ENCODE results near the gene NAALADL1.

Gene NAALADL1

DNA sequence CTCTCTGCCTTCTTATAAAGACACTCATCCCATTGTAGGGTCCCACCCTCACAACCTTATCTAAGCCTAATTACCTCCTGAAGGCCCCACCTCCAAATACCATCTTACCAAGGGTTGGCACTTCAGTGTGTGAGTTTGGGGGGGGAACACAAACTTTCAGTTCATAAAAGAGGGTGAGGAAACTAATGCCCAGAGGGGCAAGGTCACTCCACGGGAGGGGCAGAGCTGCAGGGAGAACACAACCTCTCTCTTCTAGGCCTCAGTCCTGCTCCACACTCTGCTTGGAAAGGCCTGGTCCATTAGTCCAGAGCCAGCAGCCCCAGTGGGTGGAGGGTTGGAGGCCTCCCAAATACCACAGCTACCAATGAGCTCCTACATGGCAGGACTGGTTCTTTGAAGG, 58.9 kb downstream of the NAALADL1 start:
- no peak overlapping the region for H3K27ac Mint-ChIP-seq
- no peaks in the 10 kb centered on the region for H3K27me3 Mint-ChIP-seq
- no peak overlapping the region for H3K4me3 Mint-ChIP-seq
- H3K9me3 Mint-ChIP-seq, result no peaks in the 10 kb centered on the region
- ATAC-seq (ENCODE audit: low read depth) (no peak), DNase-seq (ENCODE audit: low spot score in 2 of 2) (no peak)
- H3K4me1 Mint-ChIP-seq, result peaks cover 16% of the 10 kb centered on the region
- H3K36me3 Mint-ChIP-seq, result no peaks in the 10 kb centered on the region

GRCh38 chr11:64998690-64999431, 59.5 kb downstream of the NAALADL1 start:
- DNase-seq (ENCODE audit: low spot score in 2 of 2) (no peak), ATAC-seq (ENCODE audit: low read depth) (no peak)
- H3K9me3 Mint-ChIP-seq, result no peaks in the 10 kb centered on the region
- peaks cover 1% of the 10 kb centered on the region for H3K36me3 Mint-ChIP-seq
- no peaks in the 10 kb centered on the region for H3K27me3 Mint-ChIP-seq
- H3K4me1 Mint-ChIP-seq, result peaks cover 16% of the 10 kb centered on the region
- H3K4me3 Mint-ChIP-seq, result no peak overlapping the region
- H3K27ac Mint-ChIP-seq, result peak overlapping the region; percentile 72

DNA sequence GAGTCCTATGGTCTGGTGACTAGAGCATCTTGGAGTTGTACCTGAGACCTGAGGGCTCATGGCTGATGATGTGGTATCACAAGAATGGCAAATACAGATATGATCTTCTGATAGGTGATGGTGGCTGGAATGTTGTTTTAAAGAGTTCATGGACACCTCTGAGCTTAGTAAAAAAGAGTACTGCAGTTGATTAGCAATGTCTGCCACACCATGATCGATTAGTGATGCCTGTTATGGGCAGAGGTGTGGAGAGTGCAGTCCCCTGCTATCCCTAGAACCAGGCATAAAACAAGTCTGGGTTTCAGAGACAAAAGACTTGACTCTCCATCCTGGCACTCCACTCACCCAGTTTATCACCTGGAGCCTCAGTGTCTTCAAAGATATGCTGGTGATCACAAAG, 60.2 kb downstream of the NAALADL1 start:
- DNase-seq (ENCODE audit: low spot score in 2 of 2), result no peak

DNA sequence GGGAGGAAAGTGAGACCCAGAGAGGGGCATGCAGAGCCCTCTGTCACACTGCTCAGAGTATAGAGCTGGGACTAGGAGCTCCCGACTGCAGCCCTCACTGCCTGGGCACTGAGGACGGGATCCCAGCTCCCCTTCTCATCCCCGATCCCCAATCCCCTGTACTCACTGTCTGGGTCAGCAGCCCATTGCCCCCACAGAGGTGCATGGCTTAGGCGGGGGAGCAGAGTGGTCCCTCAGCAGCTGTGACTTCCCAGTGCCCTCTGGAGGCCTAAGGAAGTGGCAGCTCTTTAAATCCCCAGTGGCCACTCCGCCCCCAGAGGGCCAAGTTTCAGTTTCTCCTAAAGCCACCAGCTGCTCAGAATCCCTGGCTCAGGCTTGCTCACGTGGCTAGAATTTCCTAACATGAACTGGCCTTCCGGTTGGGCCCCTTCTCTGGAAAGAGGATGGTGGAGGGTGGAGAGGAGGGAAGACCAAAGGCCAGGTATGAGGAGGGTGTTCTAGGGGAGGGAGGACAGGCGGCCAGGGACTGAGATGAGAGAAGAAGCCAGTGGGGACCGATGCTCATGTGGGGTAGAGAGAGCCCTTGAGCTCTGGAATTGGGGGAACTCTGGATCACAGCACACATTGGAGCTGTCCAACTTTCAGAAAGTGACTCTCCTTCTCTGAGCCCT, 61.5 kb downstream of the NAALADL1 start, which contains the start of gene BATF2:
BATF2 (minus strand) TSS at position 262 of the 671 bp plus-strand sequence; CDS start at position 205, 57 bp downstream.
- H3K9me3 Mint-ChIP-seq, result no peaks in the 10 kb centered on the region
- peaks cover 3% of the 10 kb centered on the region for H3K36me3 Mint-ChIP-seq
- H3K4me3 Mint-ChIP-seq, result peak within 1 kb of the TSS; percentile 86
- peaks cover 25% of the 10 kb centered on the region for H3K4me1 Mint-ChIP-seq
- peak in 1 of 2 donors; percentile 32 for DNase-seq (ENCODE audit: low spot score in 2 of 2)
- no peaks in the 10 kb centered on the region for H3K27me3 Mint-ChIP-seq
- peak; percentile 89 for ATAC-seq (ENCODE audit: low read depth)
- peak within 1 kb of the TSS; percentile 33 for H3K27ac Mint-ChIP-seq

More for the DNA sequence above, 60.2 kb downstream of the NAALADL1 start:
- H3K27me3 Mint-ChIP-seq, result no peaks in the 10 kb centered on the region
- H3K4me3 Mint-ChIP-seq, result no peak overlapping the region
- peaks cover 18% of the 10 kb centered on the region for H3K4me1 Mint-ChIP-seq
- H3K36me3 Mint-ChIP-seq, result peaks cover 1% of the 10 kb centered on the region
- no peaks in the 10 kb centered on the region for H3K9me3 Mint-ChIP-seq
- ATAC-seq (ENCODE audit: low read depth), result no peak
- H3K27ac Mint-ChIP-seq, result peak overlapping the region; percentile 72

GRCh38 chr11:64996327-64996709, 62.0 kb downstream of the NAALADL1 start:
- Mint-ChIP-seq H3K4me1 (peaks cover 30% of the 10 kb centered on the region), H3K27me3 (no peaks in the 10 kb centered on the region), H3K36me3 (peaks cover 3% of the 10 kb centered on the region), H3K9me3 (no peaks in the 10 kb centered on the region), H3K27ac (peak overlapping the region; percentile 33), H3K4me3 (peak overlapping the region; percentile 86)
- ATAC-seq (ENCODE audit: low read depth), result peak; percentile 6
- DNase-seq (ENCODE audit: low spot score in 2 of 2), result no peak
